H9 (cell line): ENCODE results near the gene EXOC6. TPM values are rescaled to one million over a fixed set of nuclear protein-coding genes. Genes with fewer than 3 reads are reported as not detected.

ENCODE experiments used
- DNase-seq: peaks from one replicate; pipeline ENCODE4 v3.0.0-alpha.2; 2017
- H2AFZ ChIP-seq: one replicate; pipeline ENCODE4 v1.6.1; 2013; ENCODE audit warnings: mild to moderate bottlenecking, low read length, control low read depth, moderate library complexity
- H2AK5ac ChIP-seq: 2 replicates; pipeline ENCODE4 v1.6.1; 2013; ENCODE audit warnings: low read length, control low read depth, mixed read lengths; ENCODE audit not compliant: insufficient read length
- H2BK120ac ChIP-seq: one replicate; pipeline ENCODE4 v1.6.1; 2013; ENCODE audit warnings: low read depth, mild to moderate bottlenecking, low read length, control low read depth, inconsistent platforms; ENCODE audit not compliant: poor library complexity, severe bottlenecking
- H2BK12ac ChIP-seq: 2 replicates; pipeline ENCODE4 v1.6.1; 2013; ENCODE audit warnings: low read length, control low read depth, mixed read lengths, low read depth; ENCODE audit not compliant: insufficient read length
- H2BK15ac ChIP-seq: 2 replicates; pipeline ENCODE4 v1.6.1; 2013; ENCODE audit warnings: low read depth, low read length, control low read depth
- H2BK20ac ChIP-seq: one replicate; pipeline ENCODE4 v1.6.1; 2013; ENCODE audit warnings: low read depth, mild to moderate bottlenecking, low read length, control low read depth, inconsistent platforms; ENCODE audit not compliant: poor library complexity, severe bottlenecking
- H2BK5ac ChIP-seq: 2 replicates; pipeline ENCODE4 v1.6.1; 2013; ENCODE audit warnings: low read length, control low read depth, mixed read lengths; ENCODE audit not compliant: insufficient read length
- H3K14ac ChIP-seq: 2 replicates; pipeline ENCODE4 v1.6.1; 2013; ENCODE audit warnings: low read length, control low read depth; ENCODE audit not compliant: insufficient read depth
- H3K18ac ChIP-seq: 2 replicates; pipeline ENCODE4 v1.6.1; 2013; ENCODE audit warnings: low read depth, mild to moderate bottlenecking, mixed read lengths, low read length, control low read depth; ENCODE audit not compliant: insufficient read length
- H3K23ac ChIP-seq: 2 replicates; pipeline ENCODE4 v1.6.1; 2013; ENCODE audit warnings: low read length, control low read depth, mixed read lengths, low read depth; ENCODE audit not compliant: insufficient read length
- H3K23me2 ChIP-seq: 2 replicates; pipeline ENCODE4 v1.6.1; 2013; ENCODE audit warnings: low read depth, mild to moderate bottlenecking, mixed read lengths, low read length, control low read depth; ENCODE audit not compliant: insufficient read length, poor library complexity, severe bottlenecking
- H3K27ac ChIP-seq: 2 replicates; pipeline ENCODE4 v1.5.1; 2013; ENCODE audit warnings: low read length, control low read depth, mixed read lengths, low read depth; ENCODE audit not compliant: insufficient read length
- H3K27me3 ChIP-seq: 2 replicates; pipeline ENCODE4 v1.6.1; 2013; ENCODE audit warnings: low read length, control low read depth, inconsistent platforms; ENCODE audit not compliant: insufficient read depth
- H3K4ac ChIP-seq: 2 replicates; pipeline ENCODE4 v1.6.1; 2013; ENCODE audit warnings: low read depth, mild to moderate bottlenecking, control low read depth, inconsistent platforms, low read length, moderate library complexity
- H3K4me1 ChIP-seq: 2 replicates; pipeline ENCODE4 v1.6.1; 2013; ENCODE audit warnings: low read length, control low read depth, inconsistent platforms; ENCODE audit not compliant: insufficient read depth
- H3K4me2 ChIP-seq: 2 replicates; pipeline ENCODE4 v1.6.1; 2013; ENCODE audit warnings: low read length, control low read depth, mixed read lengths; ENCODE audit not compliant: insufficient read length, insufficient read depth
- H3K56ac ChIP-seq: 2 replicates; pipeline ENCODE4 v1.6.1; 2013; ENCODE audit warnings: low read depth, mild to moderate bottlenecking, mixed read lengths, low read length, control low read depth; ENCODE audit not compliant: insufficient read length
- H3K79me1 ChIP-seq: 2 replicates; pipeline ENCODE4 v1.6.1; 2013; ENCODE audit warnings: low read depth, mild to moderate bottlenecking, moderate library complexity, low read length, control low read depth, inconsistent platforms; ENCODE audit not compliant: insufficient read depth, poor library complexity, severe bottlenecking
- H3K79me2 ChIP-seq: 2 replicates; pipeline ENCODE4 v1.6.1; 2013; ENCODE audit warnings: low read length, control low read depth, inconsistent platforms; ENCODE audit not compliant: insufficient read depth
- H3K9ac ChIP-seq: 2 replicates; pipeline ENCODE4 v1.6.1; 2013; ENCODE audit warnings: low read length, control low read depth, mixed read lengths; ENCODE audit not compliant: insufficient read length; ENCODE audit errors: extremely low read depth
- H3K9me3 ChIP-seq: one replicate; pipeline ENCODE4 v1.6.1; 2013; ENCODE audit warnings: low read depth, low read length, inconsistent platforms; ENCODE audit not compliant: control insufficient read depth
- H3T11ph ChIP-seq: one replicate; pipeline ENCODE4 v1.6.1; 2013; ENCODE audit warnings: mild to moderate bottlenecking, low read length, control low read depth, inconsistent platforms
- H4K20me1 ChIP-seq: one replicate; pipeline ENCODE4 v1.6.1; 2013; ENCODE audit not compliant: control insufficient read depth, insufficient read length, insufficient read depth
- H4K5ac ChIP-seq: 2 replicates; pipeline ENCODE4 v1.6.1; 2013; ENCODE audit warnings: low read depth, mild to moderate bottlenecking, mixed read lengths, low read length, control low read depth; ENCODE audit not compliant: insufficient read length
- H4K8ac ChIP-seq: replicated peaks from 2 replicates; pipeline ENCODE4 v1.6.1; 2013; ENCODE audit warnings: low read length, control low read depth, mixed read lengths, low read depth; ENCODE audit not compliant: insufficient read length
- H4K91ac ChIP-seq: 2 replicates; pipeline ENCODE4 v1.6.1; 2013; ENCODE audit warnings: low read depth, mild to moderate bottlenecking, moderate library complexity, mixed read lengths, low read length, control low read depth; ENCODE audit not compliant: insufficient read length
- H3K27ac Mint-ChIP-seq, 3 experiments: 2 replicates in 2 of 3; 3 replicates in 1 of 3; pipeline ENCODE4 v1.8.0; 2020 to 2021; ENCODE audit warnings: mixed read lengths in 3 of 3, mild to moderate bottlenecking in 1 of 3, moderate library complexity in 1 of 3
- H3K27me3 Mint-ChIP-seq: 2 replicates; pipeline ENCODE4 v1.8.0; 2021; ENCODE audit warnings: low read depth, mild to moderate bottlenecking, moderate library complexity, mixed read lengths
- H3K36me3 Mint-ChIP-seq, 3 experiments: 2 replicates in 2 of 3; 3 replicates in 1 of 3; pipeline ENCODE4 v1.8.0; 2020 to 2021; ENCODE audit warnings: low read depth in 3 of 3, mixed read lengths in 3 of 3; ENCODE audit not compliant: insufficient read depth in 1 of 3
- H3K4me1 Mint-ChIP-seq, 2 experiments: 2 replicates each; pipeline ENCODE4 v1.8.0; 2020; ENCODE audit warnings: mixed read lengths in 2 of 2
- H3K4me3 Mint-ChIP-seq, 2 experiments: 2 replicates in 1 of 2; 3 replicates in 1 of 2; pipeline ENCODE4 v1.8.0; 2020 to 2021; ENCODE audit warnings: mild to moderate bottlenecking in 2 of 2, mixed read lengths in 2 of 2, moderate library complexity in 1 of 2
- H3K9me3 Mint-ChIP-seq, 2 experiments: 2 replicates in 1 of 2; 3 replicates in 1 of 2; pipeline ENCODE4 v1.8.0; 2020; ENCODE audit warnings: mild to moderate bottlenecking in 2 of 2, mixed read lengths in 2 of 2, moderate library complexity in 1 of 2
- total RNA-seq: library from RNA; stranded (reverse); gene quantifications from 2 replicates; pipeline ENCODE4 v1.2.1, GENCODE V29; 2021
- TF ChIP-seq, protein P1 (sequence below): fragments of 200-600 bp; sonication (generic); conservative IDR thresholded peaks from 3 replicates; pipeline ENCODE4 v1.8.0; 2021; ENCODE audit warnings: antibody characterized with exemption, mild to moderate bottlenecking

EXOC6 gene
- total RNA-seq, 1 experiment from 2014 or later, result 9.0 TPM

DNA sequence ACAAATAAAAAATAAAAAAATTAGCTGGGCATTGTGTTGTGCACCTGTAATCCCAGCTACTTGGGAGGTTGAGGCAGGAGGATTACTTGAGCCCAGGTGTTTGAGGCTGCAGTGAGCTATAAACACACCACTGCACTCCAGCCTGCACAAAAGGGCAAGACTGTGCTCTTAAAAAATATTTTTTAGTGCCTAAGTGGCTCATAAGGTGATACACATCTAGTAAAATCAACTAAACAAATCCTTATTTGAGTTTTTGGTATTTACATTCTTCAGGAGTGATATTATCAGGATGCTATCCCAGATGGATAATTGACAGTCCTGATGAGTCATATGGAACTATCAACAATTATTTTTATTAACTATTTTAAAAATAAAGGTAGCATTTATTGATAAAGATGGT lies 93.9 kb downstream of the EXOC6 start:
- H3K56ac ChIP-seq, result no peak overlapping the region
- no peaks in the 10 kb centered on the region for H3K9me3 Mint-ChIP-seq
- no peak overlapping the region for H2BK120ac ChIP-seq
- no peak overlapping the region for H2BK20ac ChIP-seq
- no peak overlapping the region for H2AK5ac ChIP-seq
- H4K5ac ChIP-seq, result no peak overlapping the region
- H2BK15ac ChIP-seq, result no peak overlapping the region
- no peaks in the 10 kb centered on the region for H3K79me2 ChIP-seq
- H3K23me2 ChIP-seq, result no peaks in the 10 kb centered on the region
- no peak overlapping the region for H3K27ac ChIP-seq
- no peak overlapping the region for H2BK12ac ChIP-seq
- no peak overlapping the region for H3K4me3 Mint-ChIP-seq
- H3K27me3 ChIP-seq, result no peaks in the 10 kb centered on the region
- H3K27ac Mint-ChIP-seq, result no peak overlapping the region
- H3T11ph ChIP-seq, result no peak overlapping the region
- no peak overlapping the region for H2BK5ac ChIP-seq
- no peaks in the 10 kb centered on the region for H4K20me1 ChIP-seq
- no peaks in the 10 kb centered on the region for H3K36me3 Mint-ChIP-seq
- no peak overlapping the region for H3K23ac ChIP-seq
- H3K79me1 ChIP-seq, result no peaks in the 10 kb centered on the region
- H3K9ac ChIP-seq, result no peak overlapping the region
- no peak overlapping the region for H3K4me2 ChIP-seq
- no peak overlapping the region for H4K8ac ChIP-seq
- no peak overlapping the region for H3K14ac ChIP-seq
- no peak overlapping the region for H3K4ac ChIP-seq
- no peak for DNase-seq
- no peaks in the 10 kb centered on the region for H3K4me1 ChIP-seq
- H3K9me3 ChIP-seq, result no peaks in the 10 kb centered on the region
- H3K4me1 Mint-ChIP-seq, result no peaks in the 10 kb centered on the region
- H4K91ac ChIP-seq, result no peak overlapping the region
- TF ChIP-seq, protein P1, sequence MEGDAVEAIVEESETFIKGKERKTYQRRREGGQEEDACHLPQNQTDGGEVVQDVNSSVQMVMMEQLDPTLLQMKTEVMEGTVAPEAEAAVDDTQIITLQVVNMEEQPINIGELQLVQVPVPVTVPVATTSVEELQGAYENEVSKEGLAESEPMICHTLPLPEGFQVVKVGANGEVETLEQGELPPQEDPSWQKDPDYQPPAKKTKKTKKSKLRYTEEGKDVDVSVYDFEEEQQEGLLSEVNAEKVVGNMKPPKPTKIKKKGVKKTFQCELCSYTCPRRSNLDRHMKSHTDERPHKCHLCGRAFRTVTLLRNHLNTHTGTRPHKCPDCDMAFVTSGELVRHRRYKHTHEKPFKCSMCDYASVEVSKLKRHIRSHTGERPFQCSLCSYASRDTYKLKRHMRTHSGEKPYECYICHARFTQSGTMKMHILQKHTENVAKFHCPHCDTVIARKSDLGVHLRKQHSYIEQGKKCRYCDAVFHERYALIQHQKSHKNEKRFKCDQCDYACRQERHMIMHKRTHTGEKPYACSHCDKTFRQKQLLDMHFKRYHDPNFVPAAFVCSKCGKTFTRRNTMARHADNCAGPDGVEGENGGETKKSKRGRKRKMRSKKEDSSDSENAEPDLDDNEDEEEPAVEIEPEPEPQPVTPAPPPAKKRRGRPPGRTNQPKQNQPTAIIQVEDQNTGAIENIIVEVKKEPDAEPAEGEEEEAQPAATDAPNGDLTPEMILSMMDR, result no peak
- H3K27me3 Mint-ChIP-seq, result no peaks in the 10 kb centered on the region
- no peak overlapping the region for H3K18ac ChIP-seq
- no peak overlapping the region for H2AFZ ChIP-seq
